ENCODE data around the gene DCHS1.

Gene DCHS1

DNA sequence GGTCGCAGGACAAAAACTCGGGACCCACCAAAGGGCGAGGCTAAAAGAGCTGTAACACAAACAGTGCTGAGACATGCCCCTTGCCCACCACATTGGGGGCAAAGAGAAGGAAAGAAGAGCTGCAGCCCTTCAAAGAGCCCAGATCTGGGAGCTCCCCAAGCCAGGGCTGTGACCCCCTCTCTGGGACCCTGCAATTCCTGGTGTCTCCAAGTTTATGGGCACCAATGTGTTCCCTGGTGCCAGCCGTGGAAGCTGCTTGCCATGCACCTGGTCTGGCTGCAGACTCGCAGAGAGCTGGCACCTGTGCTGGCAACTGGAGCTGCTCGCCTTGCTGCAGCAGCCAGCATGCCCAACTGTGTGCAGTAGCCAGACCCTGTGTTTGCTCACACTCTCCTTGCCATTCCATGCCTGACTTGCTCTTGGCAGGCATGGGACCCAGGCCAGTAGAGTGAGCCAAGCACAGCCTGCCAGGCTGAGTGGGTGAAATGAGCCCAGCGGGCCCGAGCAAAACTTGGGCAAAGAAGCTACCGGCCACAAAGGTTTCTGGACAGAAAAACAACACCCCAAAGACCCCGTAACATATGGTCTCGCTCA is 68.2 kb downstream of the DCHS1 start:
- DNase-seq: no peak

DNA sequence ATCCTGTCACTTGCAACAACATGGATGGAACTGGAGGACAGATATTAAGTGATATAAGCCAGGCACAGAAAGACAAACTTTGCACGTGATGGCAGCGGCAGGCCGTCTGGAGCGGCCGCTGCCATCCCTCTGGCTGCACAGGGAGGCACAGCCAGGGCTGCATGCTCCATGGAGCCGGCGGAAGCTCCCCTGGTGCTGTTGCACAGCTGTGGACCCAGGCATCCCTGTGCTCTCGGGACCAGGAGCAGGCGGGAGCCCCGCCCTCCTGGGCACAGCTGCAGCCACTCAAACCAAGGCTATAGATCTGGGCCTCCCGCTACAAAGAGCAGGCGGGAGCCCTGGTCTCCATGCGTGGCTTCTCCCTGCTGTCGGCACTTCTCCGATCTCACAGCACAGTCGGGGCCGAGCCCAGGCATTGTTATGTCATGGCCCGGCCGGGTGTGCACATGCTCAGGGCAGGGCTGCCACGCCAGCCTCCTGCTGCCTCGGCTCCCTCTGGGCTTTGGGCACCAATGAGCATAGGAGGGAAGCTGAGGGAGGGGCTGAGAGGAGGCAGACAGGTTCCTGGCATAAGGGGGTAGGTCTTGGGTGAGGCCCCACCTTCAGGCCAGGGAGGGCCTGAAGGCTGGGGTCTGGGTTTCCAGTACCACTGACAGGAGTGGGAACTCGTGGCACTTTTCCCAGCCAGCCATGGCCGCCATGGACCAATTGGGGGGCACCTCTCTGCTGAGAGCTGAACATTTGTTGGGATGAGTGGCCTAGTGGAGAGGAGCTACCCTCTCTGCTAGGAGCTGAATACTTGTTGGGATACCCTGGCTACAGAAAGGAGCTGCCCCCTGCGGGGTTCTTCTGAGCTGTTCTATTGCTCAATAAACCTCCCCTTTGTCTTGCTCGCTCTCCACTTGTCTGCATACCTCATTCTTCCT is 68.9 kb downstream of the DCHS1 start:
- DNase-seq: no peak

GRCh38 chr11:6584528-6584927 is 71.1 kb downstream of the DCHS1 start:
- DNase-seq: no peak

DNA sequence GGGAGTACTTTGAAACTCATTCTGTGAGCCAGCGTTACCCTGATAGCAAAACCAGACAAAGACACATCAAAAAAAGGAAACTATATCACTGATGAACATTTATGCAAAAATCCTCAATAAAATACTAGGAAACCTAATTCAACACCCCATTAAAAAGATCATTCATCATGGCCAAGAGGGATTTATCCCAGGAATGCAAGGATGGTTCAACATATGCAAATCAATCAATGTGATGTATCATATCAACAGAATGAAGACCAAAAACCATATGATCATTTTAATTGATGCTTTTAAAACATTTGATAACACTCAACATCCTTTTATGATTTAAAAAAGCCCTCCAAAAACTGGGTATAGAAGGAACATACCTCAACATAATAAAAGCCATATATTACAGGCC is 72.0 kb downstream of the DCHS1 start:
- DNase-seq: no peak

DNA sequence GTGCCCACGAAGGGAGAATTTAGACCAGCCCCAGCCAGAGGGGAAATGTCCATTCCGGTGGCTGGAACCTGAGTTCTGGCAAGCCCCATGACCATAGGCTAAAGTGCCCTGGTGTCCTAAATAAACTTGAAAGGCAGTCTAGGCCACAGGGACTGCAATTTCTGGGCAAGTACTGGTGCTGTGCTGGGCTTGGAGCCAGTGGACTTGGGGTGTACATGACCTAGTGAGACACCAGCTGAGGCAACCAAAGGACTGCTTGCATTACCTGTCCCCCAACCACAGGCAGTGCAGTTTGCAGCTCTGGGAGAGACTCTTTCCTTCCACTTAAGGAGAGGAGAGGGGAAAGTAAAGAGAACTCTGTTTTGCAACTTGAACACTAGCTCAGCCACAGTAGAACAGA is 75.9 kb downstream of the DCHS1 start:
- DNase-seq: no peak

DNA sequence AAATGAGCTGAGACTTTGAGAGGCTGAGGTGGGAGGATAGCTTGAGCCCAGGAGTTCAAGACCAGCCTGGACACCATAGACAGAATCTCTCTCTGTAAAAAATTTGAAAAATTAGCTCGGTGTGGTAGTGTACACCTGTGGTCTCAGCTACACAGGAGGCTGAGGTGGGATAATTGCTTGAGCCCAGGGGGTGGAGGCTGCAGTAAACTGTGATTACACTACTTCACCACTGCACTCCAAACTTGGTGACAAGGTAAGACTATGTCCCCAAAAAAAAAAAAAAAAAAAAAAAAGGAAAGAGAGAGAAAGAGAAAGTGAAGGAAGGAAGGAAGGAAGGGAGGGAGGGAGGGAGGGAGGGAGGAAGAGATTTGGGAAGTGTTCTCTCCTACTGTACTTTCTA is 77.5 kb downstream of the DCHS1 start:
- no peak for DNase-seq

DNA sequence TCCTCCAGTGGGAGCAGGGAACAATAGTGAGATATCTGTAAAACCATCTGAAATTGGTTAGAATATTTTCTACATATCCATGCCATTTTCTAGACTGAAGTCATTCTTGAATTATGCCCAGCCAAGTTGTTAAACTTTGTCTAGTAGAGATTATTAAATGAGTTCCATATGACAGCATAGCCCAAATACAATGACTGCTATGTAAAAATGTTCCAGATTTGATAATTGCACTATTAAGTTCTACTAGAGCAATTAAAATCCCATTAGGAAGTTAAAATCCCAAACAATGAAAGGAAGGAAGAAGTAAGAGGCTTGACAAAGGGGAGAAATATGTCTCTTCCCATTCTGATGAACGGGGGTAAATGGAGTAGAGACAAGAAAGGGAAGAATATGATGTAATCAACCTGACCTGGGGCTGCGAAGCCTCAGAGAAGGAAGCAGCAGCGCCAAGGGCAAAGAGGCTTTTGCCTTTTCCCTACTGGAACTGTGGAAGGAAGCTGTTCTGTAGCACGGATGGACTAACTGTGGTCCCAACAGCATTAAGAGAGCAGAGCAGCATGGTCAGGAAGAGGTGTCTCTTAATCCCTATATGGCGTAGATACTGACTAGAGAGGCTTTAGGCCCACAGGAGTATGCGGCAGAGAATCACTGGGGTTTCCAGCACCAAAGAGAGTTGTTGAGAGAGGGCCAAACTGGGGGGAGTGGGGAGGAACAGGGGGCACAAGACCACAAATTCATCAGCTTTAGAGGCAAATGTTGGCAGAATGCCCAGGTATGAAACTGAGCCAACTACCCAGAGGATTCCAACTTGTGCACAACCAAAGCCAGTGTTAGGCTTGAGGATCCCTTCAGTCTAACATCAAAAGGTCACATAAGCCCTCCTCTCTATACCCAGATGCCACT is 78.9 kb downstream of the DCHS1 start:
- DNase-seq: no peak

DNA sequence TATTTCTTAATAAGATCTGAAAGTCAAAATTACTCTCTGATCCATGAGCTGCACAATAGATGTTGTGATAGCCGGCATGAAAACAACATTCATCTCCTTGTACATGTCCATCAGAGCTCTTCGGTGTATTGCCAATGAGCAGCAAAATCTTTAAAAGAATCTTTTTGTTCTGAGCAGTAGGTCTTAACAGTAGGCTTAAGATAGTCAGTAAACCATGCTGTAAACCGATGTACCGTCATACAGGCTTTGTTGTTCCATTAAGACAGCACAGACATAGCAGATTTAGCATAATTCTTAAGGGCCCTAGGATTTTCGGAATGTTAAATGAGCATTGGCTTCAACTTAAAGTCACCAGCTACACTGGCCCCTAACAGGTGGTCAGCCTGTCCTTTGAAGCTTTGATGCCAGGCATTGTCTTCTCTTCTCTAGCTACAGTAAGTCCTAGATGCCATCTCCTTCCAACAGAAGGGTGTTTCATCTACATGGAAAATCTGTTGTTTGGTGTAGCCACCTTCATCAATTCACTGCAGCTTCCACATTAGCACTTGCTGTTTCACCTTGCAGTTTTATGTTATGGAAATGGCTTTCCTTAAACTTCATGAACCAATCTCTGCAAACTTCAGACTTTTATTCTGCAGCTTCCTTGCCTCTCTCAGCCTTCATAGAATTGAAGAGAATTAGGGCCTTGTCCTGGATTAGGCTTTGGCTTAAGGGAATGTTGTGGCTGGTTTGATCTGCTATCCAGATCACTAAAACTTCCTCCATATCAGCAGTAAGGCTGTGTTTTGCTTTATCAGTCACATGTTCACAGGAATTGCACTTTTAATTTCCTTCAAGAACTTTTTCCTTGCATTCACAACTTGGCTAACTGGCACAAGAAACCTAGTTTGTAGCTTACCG is 80.5 kb downstream of the DCHS1 start:
- DNase-seq: no peak

DNA sequence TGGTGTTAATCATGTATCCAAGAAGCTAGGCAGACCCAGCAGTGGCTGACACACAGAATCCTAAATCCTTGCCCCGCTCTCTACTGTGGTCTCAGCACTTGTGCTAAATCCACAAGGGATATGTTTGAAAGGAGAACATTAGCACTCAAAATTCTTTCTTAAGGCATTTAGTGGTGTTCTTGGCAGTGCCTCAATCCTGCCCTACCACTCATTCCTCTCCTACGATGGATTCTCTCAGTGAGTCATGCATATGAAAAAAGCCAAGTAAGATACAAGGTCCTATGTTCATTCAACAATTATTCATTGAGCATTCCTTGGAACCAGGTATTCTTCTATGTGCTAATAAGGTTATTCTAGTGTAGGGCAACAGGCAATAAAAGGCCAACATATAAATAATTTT is 83.4 kb downstream of the DCHS1 start:
- no peak for DNase-seq

GRCh38 chr11:6571434-6572008 is 84.1 kb downstream of the DCHS1 start:
- no peak for DNase-seq

Measured in CD4-positive, alpha-beta T cell treated with Interleukin-6 for 4 hours (primary cell).